DOHH2 (cell line): ENCODE results near the gene ADARB1.

Source experiments
- H3F3A ChIP-seq: fragments of 200-600 bp; sonication (generic), shearing (Covaris generic); 2 replicates; pipeline ENCODE4 v1.6.0; 2016; ENCODE audit warnings: antibody characterized with exemption, mild to moderate bottlenecking; ENCODE audit not compliant: control insufficient read depth, insufficient read depth
- H3K27ac ChIP-seq: fragments of 200-600 bp; sonication (generic); 2 replicates; pipeline ENCODE4 v1.5.1; 2014; ENCODE audit warnings: low read depth, mild to moderate bottlenecking, low read length, moderate library complexity
- H3K27me3 ChIP-seq: fragments of 200-600 bp; sonication (generic); 2 replicates; pipeline ENCODE4 v1.6.1; 2014; ENCODE audit warnings: mild to moderate bottlenecking, low read length, mixed read lengths; ENCODE audit not compliant: control insufficient read depth
- H3K36me3 ChIP-seq: fragments of 200-600 bp; sonication (generic); 2 replicates; pipeline ENCODE4 v1.6.1; 2014; ENCODE audit warnings: mild to moderate bottlenecking, low read length, moderate library complexity, mixed read lengths; ENCODE audit not compliant: control insufficient read depth
- H3K4me1 ChIP-seq: fragments of 200-600 bp; sonication (generic); 2 replicates; pipeline ENCODE4 v1.6.1; 2014; ENCODE audit warnings: mild to moderate bottlenecking, low read length, mixed read lengths; ENCODE audit not compliant: control insufficient read depth
- H3K4me2 ChIP-seq: fragments of 200-600 bp; sonication (generic); 2 replicates; pipeline ENCODE4 v1.6.0; 2014; ENCODE audit warnings: mild to moderate bottlenecking, low read length, moderate library complexity
- H3K4me3 ChIP-seq: fragments of 200-600 bp; sonication (generic); 2 replicates; pipeline ENCODE4 v1.5.1; 2014; ENCODE audit warnings: mild to moderate bottlenecking, low read length, mixed read lengths
- H3K79me2 ChIP-seq: fragments of 200-600 bp; sonication (generic); 2 replicates; pipeline ENCODE4 v1.6.1; 2014; ENCODE audit warnings: mild to moderate bottlenecking, low read length, mixed read lengths; ENCODE audit not compliant: control insufficient read depth
- H3K9me2 ChIP-seq: fragments of 200-600 bp; sonication (generic); replicated peaks from 2 replicates; pipeline ENCODE4 v1.6.1; 2014; ENCODE audit warnings: mild to moderate bottlenecking, low read length, mixed read lengths; ENCODE audit not compliant: control insufficient read depth
- H3K9me3 ChIP-seq: fragments of 200-600 bp; sonication (generic); 2 replicates; pipeline ENCODE4 v1.6.1; 2014; ENCODE audit warnings: antibody characterized with exemption, low read length, mixed read lengths; ENCODE audit not compliant: control insufficient read depth, insufficient read depth
- H4K20me1 ChIP-seq: fragments of 200-600 bp; sonication (generic); 2 replicates; pipeline ENCODE4 v1.6.0; 2014; ENCODE audit warnings: low read depth, mild to moderate bottlenecking, antibody characterized with exemption, low read length, moderate library complexity; ENCODE audit not compliant: control insufficient read depth, insufficient read depth
- EZH2phosphoT487 ChIP-seq: fragments of 200-600 bp; sonication (generic); IDR thresholded peaks from 2 replicates; pipeline ENCODE4 v1.6.1; 2017; ENCODE audit warnings: borderline replicate concordance, mild to moderate bottlenecking, antibody characterized with exemption, low read length, moderate library complexity, mixed read lengths
- TF ChIP-seq, protein P1 (sequence below): fragments of 200-600 bp; sonication (generic); IDR thresholded peaks from one replicate; pipeline ENCODE4 v1.5.1; 2014; ENCODE audit warnings: antibody characterized with exemption, mild to moderate bottlenecking, low read depth, low read length; ENCODE audit not compliant: poor library complexity, severe bottlenecking

Gene ADARB1

DNA sequence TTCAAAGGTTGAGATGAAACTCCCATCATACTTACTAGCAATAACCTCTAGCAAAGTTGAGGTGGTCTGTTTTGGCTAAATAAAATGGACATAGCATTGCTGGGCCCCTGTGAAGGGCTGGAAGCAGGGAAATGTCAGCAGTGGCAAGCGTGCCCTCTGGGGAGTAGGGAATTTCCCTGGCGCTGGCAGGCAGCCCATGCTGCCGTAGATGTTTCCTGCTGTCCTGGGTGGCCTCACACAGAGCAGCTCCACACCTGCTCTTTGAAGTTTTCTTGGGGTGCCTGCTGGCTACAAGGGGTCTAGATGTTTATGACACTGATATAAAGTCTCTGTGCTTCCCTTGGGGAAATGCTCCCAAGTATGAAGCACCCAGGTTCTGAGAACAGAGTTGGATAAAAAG, 30.2 kb downstream of the ADARB1 start:
- peaks cover 94% of the 10 kb centered on the region for H3K27me3 ChIP-seq
- H3K4me3 ChIP-seq, result no peak overlapping the region
- H3K36me3 ChIP-seq, result no peaks in the 10 kb centered on the region
- H3F3A ChIP-seq, result peaks cover 2% of the 10 kb centered on the region; the same call in 1 of the 2 replicates
- no peak for TF ChIP-seq EZH2phosphoT487
- TF ChIP-seq, protein P1, sequence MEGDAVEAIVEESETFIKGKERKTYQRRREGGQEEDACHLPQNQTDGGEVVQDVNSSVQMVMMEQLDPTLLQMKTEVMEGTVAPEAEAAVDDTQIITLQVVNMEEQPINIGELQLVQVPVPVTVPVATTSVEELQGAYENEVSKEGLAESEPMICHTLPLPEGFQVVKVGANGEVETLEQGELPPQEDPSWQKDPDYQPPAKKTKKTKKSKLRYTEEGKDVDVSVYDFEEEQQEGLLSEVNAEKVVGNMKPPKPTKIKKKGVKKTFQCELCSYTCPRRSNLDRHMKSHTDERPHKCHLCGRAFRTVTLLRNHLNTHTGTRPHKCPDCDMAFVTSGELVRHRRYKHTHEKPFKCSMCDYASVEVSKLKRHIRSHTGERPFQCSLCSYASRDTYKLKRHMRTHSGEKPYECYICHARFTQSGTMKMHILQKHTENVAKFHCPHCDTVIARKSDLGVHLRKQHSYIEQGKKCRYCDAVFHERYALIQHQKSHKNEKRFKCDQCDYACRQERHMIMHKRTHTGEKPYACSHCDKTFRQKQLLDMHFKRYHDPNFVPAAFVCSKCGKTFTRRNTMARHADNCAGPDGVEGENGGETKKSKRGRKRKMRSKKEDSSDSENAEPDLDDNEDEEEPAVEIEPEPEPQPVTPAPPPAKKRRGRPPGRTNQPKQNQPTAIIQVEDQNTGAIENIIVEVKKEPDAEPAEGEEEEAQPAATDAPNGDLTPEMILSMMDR, result no peak
- H3K4me2 ChIP-seq, result no peak overlapping the region
- H3K27ac ChIP-seq, result no peak overlapping the region
- H3K9me2 ChIP-seq, result no peaks in the 10 kb centered on the region
- no peaks in the 10 kb centered on the region for H3K79me2 ChIP-seq
- H3K4me1 ChIP-seq, result peaks cover 55% of the 10 kb centered on the region
- no peaks in the 10 kb centered on the region for H3K9me3 ChIP-seq
- peaks cover 25% of the 10 kb centered on the region for H4K20me1 ChIP-seq

GRCh38 chr21:45105906-45106485, 31.6 kb downstream of the ADARB1 start:
- TF ChIP-seq EZH2phosphoT487, result no peak
- TF ChIP-seq, protein P1, result no peak
- Histone ChIP-seq H4K20me1 (peaks cover 25% of the 10 kb centered on the region), H3K4me3 (no peak overlapping the region), H3K9me2 (no peaks in the 10 kb centered on the region), H3K27ac (no peak overlapping the region), H3F3A (peaks cover 13% of the 10 kb centered on the region), H3K9me3 (no peaks in the 10 kb centered on the region), H3K4me1 (peaks cover 68% of the 10 kb centered on the region), H3K36me3 (no peaks in the 10 kb centered on the region), H3K27me3 (peaks cover 90% of the 10 kb centered on the region), H3K4me2 (no peak overlapping the region), H3K79me2 (no peaks in the 10 kb centered on the region)

DNA sequence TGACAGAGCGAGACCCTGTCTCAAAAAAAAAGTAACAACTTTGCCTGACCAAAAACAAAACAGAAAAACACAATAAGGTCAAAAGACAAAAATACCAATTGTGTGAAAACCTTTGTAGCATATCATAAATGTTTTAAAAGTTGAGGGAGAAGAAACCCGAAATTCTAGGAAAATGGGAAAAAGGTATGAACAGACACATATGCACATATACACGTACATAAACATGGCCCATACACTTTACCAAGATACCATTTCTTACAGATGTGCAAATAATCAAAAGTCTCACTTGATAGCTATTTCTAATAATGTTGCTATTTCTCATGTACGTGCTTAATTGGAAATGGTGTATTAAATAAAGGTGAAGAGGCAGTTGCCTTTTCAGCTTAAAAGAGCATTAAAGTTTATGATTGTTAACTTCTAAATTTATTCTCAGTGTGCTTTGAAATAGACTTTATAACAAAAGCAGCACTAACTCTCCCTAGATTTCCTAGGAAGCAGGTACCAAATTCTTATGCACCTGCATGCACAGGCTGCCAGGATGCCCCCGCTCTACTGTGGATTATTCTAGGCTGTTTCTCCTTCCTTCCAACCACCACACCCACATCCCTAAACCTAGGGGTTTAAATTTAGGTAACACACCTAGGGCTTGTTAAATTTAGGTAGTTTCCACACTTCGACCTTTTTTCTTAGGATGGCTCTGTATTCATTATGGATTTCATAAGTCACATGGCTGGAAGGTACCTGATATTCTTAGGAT, 33.8 kb downstream of the ADARB1 start:
- no peaks in the 10 kb centered on the region for H3K9me2 ChIP-seq
- peaks cover 86% of the 10 kb centered on the region for H3K4me1 ChIP-seq
- H3K27ac ChIP-seq, result no peak overlapping the region
- peaks cover 88% of the 10 kb centered on the region for H3K27me3 ChIP-seq
- no peak overlapping the region for H3K4me3 ChIP-seq
- H4K20me1 ChIP-seq, result peaks cover 27% of the 10 kb centered on the region; the same call in 1 of the 2 replicates
- TF ChIP-seq, protein P1, result no peak
- TF ChIP-seq EZH2phosphoT487, result no peak
- peaks cover 13% of the 10 kb centered on the region for H3F3A ChIP-seq
- H3K4me2 ChIP-seq, result no peak overlapping the region
- H3K36me3 ChIP-seq, result no peaks in the 10 kb centered on the region
- no peaks in the 10 kb centered on the region for H3K9me3 ChIP-seq
- no peaks in the 10 kb centered on the region for H3K79me2 ChIP-seq
